GM21576 (cell line): Measurements from ENCODE around the gene CPVL.

Source experiments
- ATAC-seq: cut with Tn5 transposase; IDR thresholded peaks from one replicate; pipeline ENCODE4 v1.9.1; 2021; ENCODE audit warnings: mild to moderate bottlenecking, moderate library complexity; ENCODE audit not compliant: unreplicated experiment

CPVL gene

DNA sequence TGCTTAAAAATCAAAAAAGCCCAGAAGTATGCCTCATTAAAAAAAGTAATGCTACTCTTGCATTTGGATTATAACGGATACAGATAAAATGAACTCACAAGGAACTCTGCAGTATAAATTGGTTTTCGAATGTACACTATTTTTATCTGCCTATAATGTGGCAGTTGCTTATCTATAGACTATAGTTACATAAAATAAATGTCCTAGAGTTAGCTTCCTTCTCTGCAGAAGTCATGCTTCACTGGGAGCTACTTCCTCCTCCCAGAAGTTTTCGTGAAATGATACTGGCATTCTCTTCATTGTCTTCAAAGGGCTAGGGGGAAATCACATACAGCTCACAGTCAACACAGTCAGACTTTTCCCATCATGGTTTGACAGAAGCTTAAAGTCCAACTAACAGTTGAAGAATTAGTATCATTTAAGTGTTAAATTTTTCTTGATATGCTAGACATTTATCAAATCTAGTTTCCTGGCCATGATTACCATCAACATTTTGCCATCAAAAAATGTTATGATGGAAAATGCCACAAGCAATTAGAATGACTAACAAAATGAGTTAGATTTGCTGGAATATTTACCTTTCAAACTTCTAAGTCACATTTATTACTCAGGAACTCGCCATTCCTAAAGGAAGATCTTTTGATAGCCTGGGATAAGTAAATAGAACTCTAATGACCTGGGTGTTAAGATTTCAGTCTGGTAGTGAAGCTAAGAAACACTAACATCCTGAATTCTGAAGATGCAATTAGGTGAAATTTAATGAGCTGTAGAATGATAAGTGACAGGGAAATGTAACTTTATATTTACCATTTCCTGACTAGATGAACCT, 100.9 kb downstream of the CPVL start:
- ATAC-seq: no peak

DNA sequence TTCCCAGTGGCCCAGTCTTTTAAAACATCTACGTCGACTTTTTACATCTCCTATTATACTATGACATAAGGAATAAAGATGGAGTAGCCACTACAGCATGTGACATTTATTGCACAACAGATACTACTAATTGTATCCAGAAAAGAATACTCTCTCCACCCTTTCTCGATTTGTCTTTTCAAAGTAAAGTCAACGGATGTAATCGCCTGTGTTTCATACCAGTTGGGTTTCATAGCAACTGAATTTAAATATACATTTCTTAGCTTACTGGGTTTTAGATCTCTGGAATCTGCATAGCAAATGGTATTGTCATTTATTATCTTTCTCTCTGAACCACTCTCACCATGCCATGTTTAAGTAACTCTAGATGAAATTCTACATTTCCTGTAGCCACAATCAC, 101.8 kb downstream of the CPVL start:
- no peak for ATAC-seq

DNA sequence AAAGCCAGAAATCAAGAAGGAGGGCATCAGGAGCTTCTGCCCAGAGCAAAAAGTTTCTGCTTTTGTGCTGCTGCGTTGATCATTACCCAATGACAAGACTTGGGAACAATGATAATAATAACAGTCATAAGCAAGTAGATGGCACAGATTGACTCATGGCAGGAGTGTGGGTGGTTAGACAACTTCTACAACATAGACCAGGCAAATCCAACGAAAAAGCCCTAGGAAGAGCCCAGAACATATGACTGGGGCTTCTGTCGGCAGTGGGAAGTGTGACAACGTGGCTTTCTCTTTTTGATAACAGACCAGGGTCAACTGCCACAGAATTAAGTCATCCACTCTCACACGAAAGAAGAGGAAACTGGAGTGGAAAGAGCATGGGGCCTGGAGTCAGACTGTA, 102.8 kb downstream of the CPVL start:
- no peak for ATAC-seq

DNA sequence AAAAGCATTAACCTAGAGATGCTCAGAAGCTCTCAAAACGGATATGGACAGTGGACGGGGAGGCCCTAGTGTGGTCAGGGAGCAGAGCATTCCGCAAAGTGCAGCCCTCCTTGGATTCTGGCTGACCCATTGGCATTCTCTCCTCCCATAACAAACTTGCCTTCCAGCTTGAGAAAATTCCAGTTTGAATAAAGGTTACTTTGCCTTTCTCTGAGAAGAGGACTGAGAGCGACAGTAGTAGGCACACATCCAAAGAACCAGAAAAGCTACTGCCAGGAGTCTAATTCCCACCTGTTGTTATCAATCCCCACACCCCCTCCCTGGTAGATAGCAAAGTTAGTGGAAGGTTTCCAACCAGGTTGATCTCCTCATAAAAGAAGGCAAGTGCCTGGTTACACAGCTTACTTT, 103.5 kb downstream of the CPVL start:
- ATAC-seq: no peak

DNA sequence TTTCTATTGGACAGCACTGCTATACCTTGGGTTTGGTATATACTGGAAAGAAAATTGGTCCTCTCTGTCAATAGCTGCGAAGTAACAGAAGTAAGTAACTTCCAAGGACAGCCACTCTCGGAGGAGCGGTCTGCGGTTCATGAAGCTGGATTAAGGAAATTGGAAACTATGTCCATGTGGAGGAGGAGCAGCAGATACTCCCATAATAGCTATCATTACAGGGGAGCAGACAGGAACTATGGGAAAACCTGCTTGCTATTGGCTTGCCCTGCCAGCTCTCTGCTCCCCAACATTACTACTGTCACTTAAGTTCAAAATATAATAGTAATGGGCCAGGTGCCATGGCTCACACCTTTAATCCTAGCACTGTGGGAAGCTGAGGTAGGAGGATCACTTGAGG, 104.3 kb downstream of the CPVL start:
- no peak for ATAC-seq

DNA sequence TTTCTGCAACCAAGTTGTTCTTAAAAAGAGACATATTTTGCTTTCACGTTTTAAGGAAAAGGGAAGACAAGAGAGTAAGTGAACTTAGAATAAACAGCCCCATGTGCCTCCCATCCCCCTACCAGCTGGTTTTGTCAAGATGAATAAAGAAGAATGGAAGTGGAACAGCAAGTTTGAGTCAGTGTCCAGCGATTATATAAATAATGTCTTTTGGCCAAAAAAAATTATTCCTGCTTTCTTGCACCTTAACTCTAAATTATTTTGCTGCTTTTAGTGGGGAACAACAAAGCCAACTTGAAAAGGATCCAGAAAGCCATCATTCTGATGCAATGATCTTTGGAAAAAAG, 105.8 kb downstream of the CPVL start:
- no peak for ATAC-seq

DNA sequence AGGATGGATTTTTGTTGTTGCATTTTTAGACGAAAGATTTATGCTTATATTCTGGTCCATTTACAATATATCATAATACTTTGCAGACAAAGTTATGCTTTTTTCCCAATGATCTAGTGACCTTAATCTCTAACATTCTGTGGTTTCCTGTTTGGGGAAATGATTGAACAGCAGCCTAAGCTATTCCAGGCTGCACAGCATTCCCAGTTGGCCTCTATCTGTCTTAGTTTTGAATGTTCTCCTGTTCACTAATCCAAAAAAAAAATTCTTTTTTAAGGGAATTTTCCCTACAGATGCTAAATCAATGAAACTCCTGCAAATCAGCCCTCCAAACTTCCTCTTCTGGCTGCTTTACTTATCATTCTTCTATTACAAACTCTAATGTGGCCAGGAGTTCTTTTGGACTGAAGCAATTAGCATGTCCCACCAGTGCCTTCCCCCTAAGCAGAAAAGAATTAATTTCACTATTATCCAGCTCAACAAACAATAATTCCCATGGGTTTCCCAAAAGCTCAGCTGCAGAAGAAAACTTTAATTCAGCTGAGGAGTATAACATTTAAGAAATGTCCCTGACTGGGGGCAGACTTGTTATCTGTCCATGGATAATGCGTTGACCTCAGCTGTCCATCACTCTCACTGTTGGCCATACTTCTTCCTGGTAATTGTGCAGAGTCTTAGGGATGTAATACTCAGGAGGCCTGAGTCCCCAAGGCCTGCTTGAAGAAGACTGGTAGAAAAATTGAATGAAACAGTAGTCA, 106.3 kb downstream of the CPVL start:
- ATAC-seq: no peak

DNA sequence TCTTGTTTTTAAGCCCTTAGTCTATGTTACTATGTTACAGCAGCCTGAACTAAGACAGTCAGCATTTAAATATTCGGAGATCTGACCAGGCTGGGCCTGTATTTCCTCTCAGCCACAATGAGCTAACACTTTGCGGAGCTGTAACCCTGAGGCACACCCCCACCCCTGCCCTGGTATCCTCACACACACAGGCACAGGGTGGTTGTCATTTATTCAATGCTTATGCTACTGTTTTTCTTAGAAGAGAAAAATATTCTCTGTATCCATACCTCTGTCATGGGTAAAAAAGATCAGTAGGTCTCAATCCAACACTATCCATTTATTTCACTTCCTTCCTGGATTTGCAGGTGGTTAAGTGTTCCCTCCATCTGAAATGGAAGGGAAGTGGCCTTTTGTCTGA, 107.9 kb downstream of the CPVL start:
- ATAC-seq: no peak

DNA sequence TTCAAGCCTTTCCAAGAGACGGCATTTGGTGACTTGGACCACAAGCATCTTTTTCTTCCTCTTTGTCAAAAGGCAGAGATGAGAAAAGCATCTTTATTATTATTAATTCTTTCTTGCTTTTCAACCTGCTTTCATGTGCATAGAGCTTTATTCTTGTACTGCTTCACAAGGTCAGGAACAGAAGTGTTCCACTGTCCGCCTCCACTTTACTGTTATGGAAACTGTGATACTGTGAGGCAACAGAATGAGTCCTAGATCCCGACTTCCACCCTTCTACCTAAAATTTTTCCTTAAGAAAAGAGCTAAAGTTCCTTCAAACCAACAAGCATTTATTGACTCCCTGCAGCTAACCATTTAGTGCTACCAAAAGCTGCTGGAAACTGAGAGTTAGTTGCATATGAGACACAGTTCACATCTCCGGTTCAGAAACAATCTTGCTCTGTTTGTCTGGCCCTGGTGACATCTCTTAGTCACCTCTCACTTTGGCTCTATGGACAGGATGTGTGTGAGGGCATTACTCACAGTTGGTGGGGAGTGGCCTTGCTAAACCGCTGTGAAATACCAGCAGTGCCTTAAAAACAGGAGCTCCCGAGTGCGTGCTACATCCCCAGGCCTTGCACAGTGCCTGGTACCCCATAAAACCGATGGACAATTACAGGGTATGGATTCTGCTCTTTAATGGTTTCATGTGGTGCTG, 111.1 kb downstream of the CPVL start:
- ATAC-seq: no peak

DNA sequence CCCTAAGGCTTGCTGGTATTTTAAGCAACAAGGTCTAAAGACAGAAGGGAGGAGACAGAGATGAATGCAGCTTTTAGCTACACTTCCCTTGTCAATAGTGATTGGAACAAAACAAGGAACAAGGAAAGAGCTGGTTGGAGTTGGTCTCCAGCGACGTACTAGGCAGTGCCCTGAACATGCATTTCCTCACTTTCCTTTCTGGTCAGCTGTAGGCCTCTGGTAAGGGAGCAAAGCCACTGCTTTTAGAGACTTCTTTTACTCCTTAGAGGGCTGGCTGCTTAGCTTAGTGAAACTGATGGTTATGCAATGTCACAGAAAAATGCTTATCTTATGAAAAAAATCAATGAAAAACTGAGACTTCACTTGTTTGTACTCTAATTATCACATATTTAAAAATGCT, 112.8 kb downstream of the CPVL start:
- no peak for ATAC-seq

DNA sequence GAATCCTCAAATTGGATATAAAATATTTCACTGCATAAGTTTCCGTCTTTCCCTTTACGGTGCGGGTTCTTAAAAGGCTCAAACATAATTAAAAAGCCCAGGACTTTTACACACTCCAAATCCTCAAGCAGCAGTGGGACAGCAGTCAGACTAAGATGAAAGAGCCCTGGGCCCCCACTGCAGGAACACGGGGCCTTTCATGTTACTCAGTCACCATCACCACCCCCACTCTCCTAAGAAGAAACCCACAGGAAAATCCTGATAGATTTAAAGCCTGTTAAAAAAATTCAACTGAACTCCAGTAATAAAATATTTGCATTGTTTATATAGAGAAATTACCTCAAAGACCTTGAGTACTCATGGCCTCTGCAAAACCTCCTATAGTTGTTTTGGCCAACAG, 114.2 kb downstream of the CPVL start:
- ATAC-seq: no peak

DNA sequence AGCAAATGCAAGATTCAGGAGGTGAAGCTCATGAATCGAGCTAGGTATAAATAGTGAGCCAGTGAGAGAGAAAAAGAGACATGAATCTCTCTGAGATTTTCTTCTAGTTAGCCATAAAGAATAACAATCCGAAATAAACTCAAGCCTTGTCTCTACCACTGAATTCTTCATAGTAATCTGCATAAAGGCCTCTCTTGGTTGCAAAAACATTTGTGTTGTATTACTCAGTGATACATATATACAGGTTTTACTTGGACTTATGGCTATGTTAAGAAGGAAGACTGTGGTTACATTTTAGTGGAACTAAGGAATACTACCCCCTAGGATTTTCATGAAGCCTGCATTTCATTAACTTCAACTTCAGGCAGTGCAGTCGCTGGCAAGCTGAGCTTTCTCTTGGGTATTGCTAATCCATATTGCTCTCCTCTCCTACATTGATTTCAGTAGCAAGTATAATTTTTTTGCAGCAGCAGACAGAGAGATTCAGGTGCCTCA, 115.5 kb downstream of the CPVL start:
- no peak for ATAC-seq

DNA sequence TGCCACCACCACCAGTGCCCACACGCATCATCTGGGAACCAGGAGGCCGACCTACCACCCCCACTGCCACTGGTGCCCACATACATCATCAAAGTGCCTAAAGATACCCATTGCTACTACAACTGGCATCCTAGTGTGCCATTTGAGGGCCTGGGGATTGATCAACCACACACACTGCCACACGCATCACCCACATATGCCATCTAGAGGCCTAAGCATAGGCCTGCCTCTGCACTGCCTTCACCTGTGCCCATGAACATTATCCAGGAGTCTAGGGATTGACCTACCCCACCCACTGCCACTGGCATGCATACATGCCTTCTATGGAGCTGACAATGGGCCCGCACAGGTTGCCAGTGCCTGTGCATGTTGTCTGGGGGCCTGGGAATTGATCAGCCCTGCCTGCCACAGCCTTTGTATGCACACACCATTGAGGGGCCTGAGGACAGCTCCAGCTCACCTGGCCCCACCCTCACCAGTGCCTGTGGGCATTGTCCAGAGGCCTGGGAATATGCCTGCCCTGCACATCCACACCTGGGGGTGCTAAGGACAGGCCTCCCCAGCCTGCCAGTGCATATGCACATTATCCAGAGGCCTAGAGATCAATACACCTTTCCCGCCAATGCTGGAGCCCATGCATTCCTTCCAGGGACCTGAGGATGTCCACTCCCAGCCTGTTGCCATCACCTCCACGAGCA, 123.9 kb downstream of the CPVL start:
- no peak for ATAC-seq

DNA sequence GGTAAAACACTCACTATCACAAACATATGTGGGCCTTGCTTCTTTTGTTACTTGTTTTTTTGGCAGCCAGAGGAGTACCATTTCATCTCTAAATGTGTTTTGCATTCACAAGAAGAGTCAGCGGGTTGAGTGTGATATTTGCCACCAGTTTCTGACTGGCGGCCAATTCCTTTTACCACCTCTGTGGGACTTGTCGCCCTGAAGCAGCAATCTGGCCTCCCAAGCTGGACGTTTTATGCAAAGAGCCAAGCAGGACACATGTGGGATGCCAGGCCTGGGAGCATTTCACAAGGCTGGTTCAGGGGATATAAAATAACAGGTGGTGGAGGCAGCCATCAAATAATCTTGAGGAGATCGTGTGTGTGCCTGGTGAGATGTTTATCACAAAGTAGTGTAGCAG, 126.4 kb downstream of the CPVL start:
- no peak for ATAC-seq

DNA sequence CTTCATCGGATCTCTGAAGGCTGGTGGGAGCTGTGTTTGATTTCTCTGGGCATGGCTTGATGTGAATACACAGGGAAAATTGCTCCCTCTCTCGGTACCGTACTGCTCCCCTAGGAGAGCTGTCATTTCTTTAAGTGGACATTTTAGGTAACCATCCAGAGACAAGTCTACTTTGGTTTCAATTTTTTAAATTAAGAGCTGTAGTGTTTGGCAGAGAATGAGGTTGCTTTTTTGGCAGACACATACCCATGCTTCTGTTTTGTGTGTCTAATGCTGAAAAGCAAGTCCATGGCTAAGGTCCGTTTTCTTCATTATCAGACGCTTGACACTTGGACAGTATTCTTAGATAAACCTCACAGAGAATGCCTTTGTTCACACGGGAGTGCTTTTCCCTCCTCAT, 127.0 kb downstream of the CPVL start:
- no peak for ATAC-seq

DNA sequence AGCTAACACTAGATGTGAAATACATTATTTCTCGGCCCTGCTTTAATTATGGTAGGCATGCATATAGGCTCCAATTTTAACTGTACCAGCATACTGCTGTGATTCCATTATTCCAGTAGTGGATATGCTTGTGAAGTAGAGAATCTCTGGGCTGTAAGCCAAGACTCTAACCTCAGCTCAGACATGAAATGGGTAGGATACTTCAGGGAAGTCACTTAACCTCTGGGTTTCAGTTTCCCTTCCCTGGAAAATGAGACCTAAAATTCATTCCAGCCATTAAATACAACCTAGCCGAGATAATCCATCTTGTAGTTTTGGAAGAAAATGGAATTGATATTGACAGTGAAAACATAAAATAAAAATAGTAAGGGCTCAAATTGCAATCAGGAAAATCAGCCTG, 128.6 kb downstream of the CPVL start:
- ATAC-seq: no peak

DNA sequence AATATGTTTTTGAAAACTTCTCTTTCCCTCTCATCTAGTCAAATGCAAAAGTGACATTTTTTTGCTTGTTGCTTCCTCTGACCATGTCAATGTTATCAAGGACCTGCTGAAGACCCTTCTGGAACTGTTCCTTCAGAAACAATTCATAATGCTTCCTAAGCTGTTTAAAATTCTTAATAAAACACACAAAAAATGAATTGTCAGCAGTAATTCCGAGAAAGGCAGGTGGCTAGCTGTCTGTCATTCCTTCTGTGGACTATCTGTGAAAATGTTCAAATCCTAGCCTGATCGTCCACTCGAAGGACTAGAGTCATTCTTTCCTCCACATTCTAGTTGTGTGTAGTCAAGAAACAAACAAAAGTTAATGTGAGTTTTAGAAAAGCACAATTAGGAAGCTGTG, 131.6 kb downstream of the CPVL start:
- ATAC-seq: no peak

DNA sequence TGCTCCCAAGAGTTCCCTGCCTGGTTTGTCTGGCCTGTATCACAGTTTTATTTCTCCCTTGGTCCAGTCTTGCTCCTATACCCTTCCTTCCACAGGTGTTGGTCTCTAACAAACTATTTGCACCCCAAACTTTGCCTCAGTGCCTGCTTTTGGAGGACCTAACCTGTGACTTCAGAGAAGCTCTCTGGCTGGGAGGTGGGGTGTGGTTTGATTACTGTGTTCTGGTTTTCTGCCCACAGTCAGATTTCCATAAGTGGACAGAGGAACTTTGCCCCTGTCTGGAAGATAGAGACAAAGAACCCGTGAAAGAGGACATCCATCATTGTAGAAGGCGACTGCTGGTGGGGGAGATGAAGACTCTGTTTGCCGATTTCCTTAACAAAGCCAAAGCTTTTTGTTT, 132.4 kb downstream of the CPVL start:
- no peak for ATAC-seq

DNA sequence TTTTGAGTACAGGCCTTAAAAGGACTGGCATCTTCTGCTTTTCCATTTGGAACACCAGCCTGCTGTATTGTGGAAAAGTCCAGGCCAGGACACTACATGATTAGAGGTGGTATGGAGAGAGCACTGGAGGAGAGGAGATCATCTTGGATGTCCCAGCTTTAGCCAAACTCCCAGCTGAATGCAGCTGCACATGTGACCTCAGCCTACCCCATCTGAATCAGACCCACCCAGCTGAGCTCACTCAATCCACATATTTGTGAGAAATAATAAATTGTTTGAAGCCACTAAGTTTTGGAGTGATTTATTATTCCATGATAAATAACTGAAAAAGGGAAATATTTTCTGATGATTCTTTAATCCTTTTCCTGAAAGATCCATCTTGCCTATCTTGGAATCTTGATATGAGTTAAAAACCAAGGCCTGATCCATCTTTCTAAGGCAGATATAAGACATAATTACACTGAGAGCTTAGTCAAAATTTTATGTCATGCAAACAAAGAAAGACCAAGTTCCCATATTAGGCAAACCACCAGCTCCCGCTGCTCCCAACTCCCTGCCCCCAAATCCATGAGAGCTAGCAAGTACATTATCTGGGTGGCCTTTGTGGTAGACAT, 133.1 kb downstream of the CPVL start:
- no peak for ATAC-seq

DNA sequence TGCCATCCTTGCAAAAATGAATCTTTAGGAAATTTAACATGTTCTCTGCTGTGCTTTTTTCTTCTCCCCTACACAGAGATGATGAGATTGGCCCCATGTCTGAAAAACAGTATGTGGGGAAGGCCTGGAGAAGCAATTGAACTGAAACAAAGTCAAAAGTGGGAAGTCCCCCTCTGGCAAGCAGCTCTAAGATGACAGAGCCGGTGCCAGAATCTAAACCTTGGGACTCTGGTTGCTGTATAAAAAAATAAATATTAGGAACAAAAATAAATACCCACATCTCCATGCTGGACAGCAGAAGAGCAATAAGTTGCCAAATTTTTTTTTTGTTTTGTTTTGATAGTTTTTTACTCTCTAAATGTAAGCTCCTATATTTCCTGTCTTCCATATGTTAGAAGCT, 136.4 kb downstream of the CPVL start:
- ATAC-seq: no peak

DNA sequence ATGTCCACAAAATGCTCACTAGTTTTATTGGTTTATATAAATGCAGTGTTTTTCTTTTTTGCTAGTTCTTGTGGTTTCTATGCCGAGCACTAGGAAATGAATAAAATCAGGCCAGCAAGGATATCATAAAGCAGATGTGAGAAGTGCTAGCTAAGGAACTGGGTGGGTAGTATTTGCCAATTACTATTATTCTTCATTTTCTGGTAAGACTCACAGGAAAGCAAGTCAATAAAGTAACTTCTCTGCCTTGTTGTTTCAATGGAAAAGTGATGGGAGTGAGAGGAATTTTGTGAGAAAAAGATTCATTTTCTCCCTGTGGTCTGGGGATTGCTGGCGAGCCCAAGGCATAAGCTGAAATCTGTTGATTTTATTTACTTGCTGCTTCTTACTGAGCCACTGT, 137.7 kb downstream of the CPVL start:
- no peak for ATAC-seq
